ENCODE results near the gene MMP21.

MMP21 gene

GRCh38 chr10:125788156-125789034 lies 12.8 kb upstream of the MMP21 start:
- peak in 1 of 5 experiments; percentile 27 for DNase-seq

GRCh38 chr10:125785791-125786190 lies 10.2 kb upstream of the MMP21 start:
- no peak for DNase-seq

GRCh38 chr10:125783957-125784356 lies 8.3 kb upstream of the MMP21 start:
- DNase-seq = peak in 1 of 5 experiments; percentile 23

GRCh38 chr10:125783408-125783807 lies 7.8 kb upstream of the MMP21 start:
- DNase-seq = no peak

- no peak for DNase-seq
These were observed 7.0 kb upstream of the MMP21 start for GRCh38 chr10:125782616-125783015.

- no peak for DNase-seq
These were observed 6.4 kb upstream of the MMP21 start for GRCh38 chr10:125782054-125782453.

- no peak for DNase-seq
These were observed 5.8 kb upstream of the MMP21 start for GRCh38 chr10:125781374-125781773.

GRCh38 chr10:125779403-125780327 lies 4.0 kb upstream of the MMP21 start:
- DNase-seq = no peak

GRCh38 chr10:125778556-125778955 lies 2.9 kb upstream of the MMP21 start:
- DNase-seq = no peak

GRCh38 chr10:125777806-125778205 lies 2.2 kb upstream of the MMP21 start:
- DNase-seq = no peak

- no peak for DNase-seq
These were observed 935 bp downstream of the MMP21 start for GRCh38 chr10:125774581-125775191.

- no peak for DNase-seq
These were observed 1.7 kb downstream of the MMP21 start for GRCh38 chr10:125773687-125774543.

GRCh38 chr10:125772864-125773180 lies 2.8 kb downstream of the MMP21 start:
- DNase-seq = no peak

GRCh38 chr10:125772112-125772863 lies 3.3 kb downstream of the MMP21 start:
- no peak for DNase-seq

GRCh38 chr10:125770844-125771243 lies 4.8 kb downstream of the MMP21 start:
- no peak for DNase-seq

- no peak for DNase-seq
These were observed 6.4 kb downstream of the MMP21 start for GRCh38 chr10:125769175-125769574.

- DNase-seq = no peak
These were observed 7.3 kb downstream of the MMP21 start for GRCh38 chr10:125768219-125768855.

GRCh38 chr10:125766511-125766910 lies 9.1 kb downstream of the MMP21 start:
- no peak for DNase-seq

GRCh38 chr10:125765835-125766234 lies 9.8 kb downstream of the MMP21 start:
- DNase-seq = no peak

GRCh38 chr10:125762692-125763648 lies 12.7 kb downstream of the MMP21 start:
- DNase-seq = no peak

All from T-helper 2 cell (primary cell).